GM10266 (cell line): Measurements from ENCODE around the gene KCNH2.

Experiments used
- DNase-seq: peaks from one replicate; pipeline ENCODE4 v3.0.0; 2012; ENCODE audit errors: extremely low spot score
- CTCF ChIP-seq: IDR thresholded peaks from 2 replicates; pipeline ENCODE4 v1.5.1; 2012; ENCODE audit warnings: mild to moderate bottlenecking, low read depth; ENCODE audit not compliant: control insufficient read depth, insufficient read depth; ENCODE audit errors: missing control alignments

Gene KCNH2

GRCh38 chr7:150947761-150948651 is 30.1 kb downstream of the KCNH2 start:
- DNase-seq = no peak
- TF ChIP-seq CTCF = no peak

DNA sequence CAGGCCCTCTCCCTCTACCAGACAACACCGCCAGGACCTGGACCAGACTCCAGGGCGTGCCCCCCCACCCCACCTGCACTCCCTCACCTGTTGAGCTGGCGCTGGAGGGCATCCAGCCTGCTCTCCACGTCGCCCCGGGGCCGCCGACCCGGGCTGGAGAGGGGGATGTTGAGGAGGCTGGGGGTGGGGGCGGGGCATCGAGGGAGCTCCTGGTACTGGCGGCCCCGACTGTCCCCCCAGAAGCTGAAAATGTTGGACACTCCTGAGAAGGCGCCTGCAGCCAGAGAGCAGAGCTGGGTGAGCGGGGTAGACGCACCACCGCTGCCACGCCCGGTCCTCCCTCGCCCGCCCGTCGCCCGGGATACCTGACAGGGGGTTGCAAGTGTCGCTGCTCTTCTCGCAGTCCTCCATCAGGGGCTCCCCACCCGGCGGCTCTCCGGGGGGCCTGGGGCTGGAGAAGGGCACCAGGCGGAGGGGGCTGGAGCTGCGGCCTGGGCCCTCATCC is 30.8 kb downstream of the KCNH2 start:
- no peak for TF ChIP-seq CTCF
- no peak for DNase-seq

- no peak for DNase-seq
- no peak for TF ChIP-seq CTCF
Measured at GRCh38 chr7:150946421-150947240, 31.5 kb downstream of the KCNH2 start.

GRCh38 chr7:150945853-150946420 is 32.2 kb downstream of the KCNH2 start:
- DNase-seq = no peak
- no peak for TF ChIP-seq CTCF

GRCh38 chr7:150945171-150945852 is 32.8 kb downstream of the KCNH2 start:
- no peak for TF ChIP-seq CTCF
- DNase-seq = no peak

- TF ChIP-seq CTCF = no peak
- DNase-seq = no peak
Measured at GRCh38 chr7:150944066-150945042, 33.8 kb downstream of the KCNH2 start.
